A549 (cell line): Measurements from ENCODE around the gene ABCG4. TPM values are rescaled to one million over a fixed set of nuclear protein-coding genes. Genes with fewer than 3 reads are reported as not detected.

Experiments used
- ATAC-seq, 2 experiments: fragments of 200-7000 bp in 1 of 2; fragments of >200 bp in 1 of 2; cut with Nextera tagmentation in 1 of 2; cut with Tn5 transposase in 1 of 2; 3 replicates each; pipeline versions ENCODE4 v1.8.0 to v1.9.1; 2018 to 2020; ENCODE audit warnings: mild to moderate bottlenecking in 1 of 2, moderate library complexity in 1 of 2
- CTCF ChIA-PET: fragments of 300-600 bp; sonication (Branson Sonifier 250); formaldehyde crosslinking; extraction: SDS; loops from one replicate; lab custom pipeline; 2021; ENCODE audit warnings: antibody characterized with exemption, inconsistent platforms; lab: Yijun Ruan, JAX
- POLR2A ChIA-PET: fragments of 350-600 bp; formaldehyde crosslinking; extraction: SDS; loops from one replicate; lab custom pipeline; 2021; ENCODE audit warnings: antibody characterized with exemption, inconsistent platforms; lab: Yijun Ruan, JAX
- DNase-seq, 2 experiments: peaks; one replicate each; pipeline versions ENCODE4 v3.0.0 to v3.0.0-alpha.2; 2011 to 2016; ENCODE audit warnings: low read depth in 1 of 2, low spot score in 1 of 2
- FAIRE-seq: peaks from 2 replicates; lab custom pipeline; 2011; peaks lifted over from hg19 to GRCh38; lab: Jason Lieb, UNC
- H3K27ac ChIP-seq, 2 experiments: fragments of >200 bp; sonication (Bioruptor Twin); formaldehyde crosslinking; 3 replicates each; pipeline ENCODE4 v1.5.1; 2016 to 2017
- H3K4me1 ChIP-seq: fragments of >200 bp; sonication (Bioruptor Twin); formaldehyde crosslinking; 3 replicates; pipeline ENCODE4 v1.6.1; 2016
- H3K4me2 ChIP-seq: fragments of >200 bp; sonication (Bioruptor Twin); formaldehyde crosslinking; 3 replicates; pipeline ENCODE4 v1.6.1; 2016
- H3K4me3 ChIP-seq: fragments of >200 bp; sonication (Bioruptor Twin); formaldehyde crosslinking; 3 replicates; pipeline ENCODE4 v1.5.1; 2016
- H3K9me3 ChIP-seq: fragments of >200 bp; sonication (Bioruptor Twin); formaldehyde crosslinking; 3 replicates; pipeline ENCODE4 v1.6.1; 2016
- BHLHE40 ChIP-seq: IDR thresholded peaks from 2 replicates; pipeline ENCODE4 v1.6.1; 2012; ENCODE audit warnings: low read depth, low read length, inconsistent platforms
- CBX8 ChIP-seq: fragments of 200-600 bp; sonication (generic); IDR thresholded peaks from 2 replicates; pipeline ENCODE4 v1.6.1; 2016
- CEBPB ChIP-seq, 2 experiments: fragments of >200 bp in 1 of 2; sonication (Bioruptor Twin) in 1 of 2; formaldehyde crosslinking in 1 of 2; IDR thresholded peaks; 2 replicates each; pipeline ENCODE4 v1.6.1; 2012 to 2016
- CHD2 ChIP-seq: fragments of 150-350 bp; IDR thresholded peaks from 2 replicates; pipeline ENCODE4 v1.6.1; 2014; ENCODE audit warnings: low read length; ENCODE audit not compliant: partially characterized antibody
- CHD4 ChIP-seq: fragments of 200-600 bp; sonication (generic); IDR thresholded peaks from 2 replicates; pipeline ENCODE4 v1.6.1; 2016; ENCODE audit warnings: antibody characterized with exemption, mild to moderate bottlenecking, borderline replicate concordance
- EHF ChIP-seq: fragments of 250-450 bp; sonication (Bioruptor Pico); IDR thresholded peaks from 2 replicates; pipeline ENCODE4 v1.5.0; 2020; ENCODE audit warnings: mild to moderate bottlenecking
- EHMT2 ChIP-seq: fragments of 200-600 bp; sonication (generic); IDR thresholded peaks from 2 replicates; pipeline ENCODE4 v1.6.1; 2016; ENCODE audit warnings: antibody characterized with exemption, low read depth, mild to moderate bottlenecking, moderate library complexity
- FOSL2 ChIP-seq, 2 experiments: fragments of 450-650 bp in 1 of 2; fragments of >200 bp in 1 of 2; sonication (Bioruptor Twin) in 1 of 2; formaldehyde crosslinking; IDR thresholded peaks; 2 replicates each; pipeline versions ENCODE4 v1.5.0 to v1.6.1; 2016 to 2020; ENCODE audit warnings: mild to moderate bottlenecking in 1 of 2, moderate library complexity in 1 of 2
- HEYL ChIP-seq: fragments of 250-450 bp; sonication (Bioruptor Pico); IDR thresholded peaks from 2 replicates; pipeline ENCODE4 v1.8.0; 2021; ENCODE audit warnings: mild to moderate bottlenecking, moderate library complexity
- HOXB13 ChIP-seq: fragments of 250-450 bp; sonication (Bioruptor Pico); IDR thresholded peaks from 2 replicates; pipeline ENCODE4 v1.5.0; 2020; ENCODE audit warnings: low read depth, mild to moderate bottlenecking, moderate library complexity
- JUNB ChIP-seq: fragments of >200 bp; sonication (Bioruptor Twin); formaldehyde crosslinking; IDR thresholded peaks from 2 replicates; pipeline ENCODE4 v1.6.1; 2016
- KDM1A ChIP-seq: fragments of 200-600 bp; sonication (generic); IDR thresholded peaks from 2 replicates; pipeline ENCODE4 v1.6.1; 2016; ENCODE audit warnings: low read depth, mild to moderate bottlenecking
- MAFK ChIP-seq: fragments of 450-650 bp; IDR thresholded peaks from 2 replicates; pipeline ENCODE4 v1.6.1; 2014; ENCODE audit not compliant: partially characterized antibody
- MAZ ChIP-seq: fragments of 150-350 bp; IDR thresholded peaks from 2 replicates; pipeline ENCODE4 v1.6.1; 2014; ENCODE audit warnings: antibody characterized with exemption, low read depth, low read length, borderline replicate concordance
- MYC ChIP-seq: IDR thresholded peaks from 2 replicates; pipeline ENCODE4 v1.6.1; 2012; ENCODE audit warnings: mild to moderate bottlenecking, inconsistent platforms, low read length, improper control_type of control experiment, borderline replicate concordance
- NFE2L2 ChIP-seq: fragments of 150-350 bp; conservative IDR thresholded peaks from 2 replicates; pipeline ENCODE4 v1.6.1; 2014; ENCODE audit warnings: low read length
- NPAS2 ChIP-seq: fragments of 250-450 bp; sonication (Bioruptor Pico); IDR thresholded peaks from 2 replicates; pipeline ENCODE4 v1.8.0; 2022; ENCODE audit warnings: mild to moderate bottlenecking, moderate library complexity, borderline replicate concordance
- POLR2AphosphoS2 ChIP-seq: conservative IDR thresholded peaks from 2 replicates; pipeline ENCODE4 v1.6.1; 2012; ENCODE audit warnings: low read length, improper control_type of control experiment, inconsistent platforms
- RARB ChIP-seq: fragments of 250-450 bp; sonication (Bioruptor Pico); IDR thresholded peaks from 2 replicates; pipeline ENCODE4 v1.8.0; 2021; ENCODE audit warnings: mild to moderate bottlenecking, moderate library complexity
- RCOR1 ChIP-seq: fragments of 150-350 bp; IDR thresholded peaks from 2 replicates; pipeline ENCODE4 v1.6.1; 2014; ENCODE audit warnings: antibody characterized with exemption, low read length, low read depth
- SREBF2 ChIP-seq: fragments of 450-650 bp; IDR thresholded peaks from 2 replicates; pipeline ENCODE4 v1.6.1; 2014; ENCODE audit warnings: mild to moderate bottlenecking, moderate library complexity
- ZFP36 ChIP-seq: fragments of 450-650 bp; IDR thresholded peaks from 2 replicates; pipeline ENCODE4 v1.6.1; 2014; ENCODE audit warnings: borderline replicate concordance; ENCODE audit not compliant: partially characterized antibody
- ZSCAN20 ChIP-seq: fragments of 250-450 bp; sonication (Bioruptor Pico); IDR thresholded peaks from 2 replicates; pipeline ENCODE4 v1.8.0; 2022; ENCODE audit warnings: mild to moderate bottlenecking, moderate library complexity
- whole genome bisulfite sequencing: methylation state at CpG from one replicate; pipeline ENCODE4 v1.1.6; 2017; ENCODE audit errors: missing lambda C conversion rate; 5-methylcytosine and 5-hydroxymethylcytosine counted together
- polyA plus RNA-seq, 4 experiments: library from polyadenylated mRNA; depleted of rRNA in 3 of 4; stranded (reverse); fragments of >200 nt; fragmentation: RNase III in 1 of 4; extraction: RNeasy Plus Mini Kit Qiagen cat#74134 plus additional on column Dnase treatment in 1 of 4; gene quantifications; 2 replicates in 3 of 4; 3 replicates in 1 of 4; pipeline ENCODE4 v1.2.3, GENCODE V29; 2011 to 2017
- TF ChIP-seq, protein P1 (sequence below): fragments of >200 bp; sonication (Bioruptor Twin); formaldehyde crosslinking; IDR thresholded peaks from 3 replicates; pipeline ENCODE4 v1.5.1; 2016
- TF ChIP-seq, protein P2 (sequence below): fragments of >200 bp; sonication (Bioruptor Twin); formaldehyde crosslinking; IDR thresholded peaks from 3 replicates; pipeline ENCODE4 v1.6.1; 2016
- TF ChIP-seq, protein P3 (sequence below): fragments of 200-600 bp; sonication (generic); IDR thresholded peaks from 2 replicates; pipeline ENCODE4 v1.6.1; 2016; ENCODE audit warnings: antibody characterized with exemption, mild to moderate bottlenecking, moderate library complexity

The ABCG4 gene
- polyA plus RNA-seq, 2 of the 4 experiments (the other 2 are of a cell fraction), result 0.10 to 0.44 TPM

DNA sequence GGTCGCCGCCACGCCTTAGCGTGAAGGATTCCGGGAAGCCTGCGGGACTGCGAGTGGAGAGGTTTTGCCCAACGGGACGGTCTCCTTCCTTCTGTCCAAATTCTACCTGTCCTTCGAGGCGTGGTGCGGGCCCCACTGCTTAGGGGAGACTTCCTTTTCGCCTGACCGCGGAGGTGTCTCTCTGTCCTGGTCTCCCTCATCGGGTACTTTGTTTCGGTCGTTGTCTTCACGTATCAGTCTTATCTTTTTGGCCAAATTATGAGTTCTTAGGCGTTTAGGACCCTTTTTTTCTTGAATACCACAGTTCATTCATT lies 27.1 kb upstream of the ABCG4 start:
- DNase-seq (no peak), FAIRE-seq (no peak), ATAC-seq (no peak; a peak in 1 of 6 replicates)
- Histone ChIP-seq H3K4me1 (peaks cover 10% of the 10 kb centered on the region; the same call in 1 of the 3 replicates), H3K4me2 (peak overlapping the region; percentile 98), H3K4me3 (peak overlapping the region; percentile 94), H3K9me3 (no peaks in the 10 kb centered on the region), H3K27ac (peak overlapping the region; percentile 80 to 86)
- CTCF ChIA-PET, result interaction anchor here (1.1 to 2.1 kb wide), 3 partner anchors 9 to 19 kb away, joined by 3 to 7 read pairs (median 4); no protein-coding TSS in a partner anchor
- TF ChIP-seq MAFK, result no peak
- TF ChIP-seq ZFP36, result no peak
- no peak for TF ChIP-seq EHF (CRISPR knock-in tag)
- TF ChIP-seq FOSL2 (IDR thresholded peaks at IDR 0.05), result no peak
- TF ChIP-seq FOSL2 (CRISPR knock-in tag; IDR thresholded peaks at IDR 0.05), result no peak
- no peak for TF ChIP-seq BHLHE40
- no peak for TF ChIP-seq ZSCAN20
- TF ChIP-seq POLR2AphosphoS2, result no peak
- no peak for TF ChIP-seq JUNB
- no peak for TF ChIP-seq EHMT2
- TF ChIP-seq MYC, result no peak
- TF ChIP-seq CHD2, result no peak
- TF ChIP-seq MAZ, result no peak
- TF ChIP-seq HEYL (CRISPR knock-in tag), result no peak
- no peak for TF ChIP-seq SREBF2
- TF ChIP-seq CEBPB (IDR thresholded peaks at IDR 0.05), result no peak
- no peak for TF ChIP-seq RARB (CRISPR knock-in tag)
- no peak for TF ChIP-seq NPAS2 (CRISPR knock-in tag)
- no peak for TF ChIP-seq HOXB13
- POLR2A ChIA-PET, result interaction anchor here (0.6 to 2.4 kb wide), 9 partner anchors 10 to 218 kb away, joined by 3 to 17 read pairs (median 5); partner anchors contain the start of genes C2CD2L, DPAGT1 and NLRX1
- 1% methylated on average over 13 of the region's 20 CpGs for WGBS

DNA sequence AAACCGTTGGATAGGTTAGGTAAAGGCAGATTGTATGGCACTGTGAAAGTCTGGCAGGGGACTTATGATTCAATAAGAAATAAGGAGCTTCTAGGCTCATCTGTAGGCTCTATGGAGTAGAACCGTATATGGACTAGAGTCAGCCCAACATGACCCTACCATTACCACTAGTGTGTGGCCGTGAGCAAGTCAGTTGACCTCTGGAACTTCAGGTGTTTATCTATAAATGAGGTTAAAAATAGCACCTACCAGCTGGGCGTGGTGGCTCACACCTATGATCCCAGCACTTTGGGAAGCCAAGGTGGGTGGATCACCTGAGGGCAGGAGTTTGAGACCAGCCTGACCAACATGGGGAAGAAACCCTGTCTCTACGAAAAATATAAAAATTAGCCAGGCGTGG lies 23.0 kb upstream of the ABCG4 start:
- ChIA-PET CTCF (interaction anchor here (0.9 to 1.0 kb wide), 2 partner anchors 9 to 14 kb away, joined by 3 read pairs; no protein-coding TSS in a partner anchor), POLR2A (no interaction called here)
- no peak overlapping the region for H3K4me2 ChIP-seq
- TF ChIP-seq CBX8 (no peak), CHD4 (no peak), KDM1A (no peak), RCOR1 (no peak), CEBPB (IDR thresholded peaks at IDR 0.05) (no peak), NFE2L2 (no peak), BHLHE40 (no peak), ZFP36 (no peak)
- TF ChIP-seq, protein P1, sequence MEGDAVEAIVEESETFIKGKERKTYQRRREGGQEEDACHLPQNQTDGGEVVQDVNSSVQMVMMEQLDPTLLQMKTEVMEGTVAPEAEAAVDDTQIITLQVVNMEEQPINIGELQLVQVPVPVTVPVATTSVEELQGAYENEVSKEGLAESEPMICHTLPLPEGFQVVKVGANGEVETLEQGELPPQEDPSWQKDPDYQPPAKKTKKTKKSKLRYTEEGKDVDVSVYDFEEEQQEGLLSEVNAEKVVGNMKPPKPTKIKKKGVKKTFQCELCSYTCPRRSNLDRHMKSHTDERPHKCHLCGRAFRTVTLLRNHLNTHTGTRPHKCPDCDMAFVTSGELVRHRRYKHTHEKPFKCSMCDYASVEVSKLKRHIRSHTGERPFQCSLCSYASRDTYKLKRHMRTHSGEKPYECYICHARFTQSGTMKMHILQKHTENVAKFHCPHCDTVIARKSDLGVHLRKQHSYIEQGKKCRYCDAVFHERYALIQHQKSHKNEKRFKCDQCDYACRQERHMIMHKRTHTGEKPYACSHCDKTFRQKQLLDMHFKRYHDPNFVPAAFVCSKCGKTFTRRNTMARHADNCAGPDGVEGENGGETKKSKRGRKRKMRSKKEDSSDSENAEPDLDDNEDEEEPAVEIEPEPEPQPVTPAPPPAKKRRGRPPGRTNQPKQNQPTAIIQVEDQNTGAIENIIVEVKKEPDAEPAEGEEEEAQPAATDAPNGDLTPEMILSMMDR, result no peak
- TF ChIP-seq, protein P2, sequence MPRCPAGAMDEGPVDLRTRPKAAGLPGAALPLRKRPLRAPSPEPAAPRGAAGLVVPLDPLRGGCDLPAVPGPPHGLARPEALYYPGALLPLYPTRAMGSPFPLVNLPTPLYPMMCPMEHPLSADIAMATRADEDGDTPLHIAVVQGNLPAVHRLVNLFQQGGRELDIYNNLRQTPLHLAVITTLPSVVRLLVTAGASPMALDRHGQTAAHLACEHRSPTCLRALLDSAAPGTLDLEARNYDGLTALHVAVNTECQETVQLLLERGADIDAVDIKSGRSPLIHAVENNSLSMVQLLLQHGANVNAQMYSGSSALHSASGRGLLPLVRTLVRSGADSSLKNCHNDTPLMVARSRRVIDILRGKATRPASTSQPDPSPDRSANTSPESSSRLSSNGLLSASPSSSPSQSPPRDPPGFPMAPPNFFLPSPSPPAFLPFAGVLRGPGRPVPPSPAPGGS, result no peak
- TF ChIP-seq, protein P3, sequence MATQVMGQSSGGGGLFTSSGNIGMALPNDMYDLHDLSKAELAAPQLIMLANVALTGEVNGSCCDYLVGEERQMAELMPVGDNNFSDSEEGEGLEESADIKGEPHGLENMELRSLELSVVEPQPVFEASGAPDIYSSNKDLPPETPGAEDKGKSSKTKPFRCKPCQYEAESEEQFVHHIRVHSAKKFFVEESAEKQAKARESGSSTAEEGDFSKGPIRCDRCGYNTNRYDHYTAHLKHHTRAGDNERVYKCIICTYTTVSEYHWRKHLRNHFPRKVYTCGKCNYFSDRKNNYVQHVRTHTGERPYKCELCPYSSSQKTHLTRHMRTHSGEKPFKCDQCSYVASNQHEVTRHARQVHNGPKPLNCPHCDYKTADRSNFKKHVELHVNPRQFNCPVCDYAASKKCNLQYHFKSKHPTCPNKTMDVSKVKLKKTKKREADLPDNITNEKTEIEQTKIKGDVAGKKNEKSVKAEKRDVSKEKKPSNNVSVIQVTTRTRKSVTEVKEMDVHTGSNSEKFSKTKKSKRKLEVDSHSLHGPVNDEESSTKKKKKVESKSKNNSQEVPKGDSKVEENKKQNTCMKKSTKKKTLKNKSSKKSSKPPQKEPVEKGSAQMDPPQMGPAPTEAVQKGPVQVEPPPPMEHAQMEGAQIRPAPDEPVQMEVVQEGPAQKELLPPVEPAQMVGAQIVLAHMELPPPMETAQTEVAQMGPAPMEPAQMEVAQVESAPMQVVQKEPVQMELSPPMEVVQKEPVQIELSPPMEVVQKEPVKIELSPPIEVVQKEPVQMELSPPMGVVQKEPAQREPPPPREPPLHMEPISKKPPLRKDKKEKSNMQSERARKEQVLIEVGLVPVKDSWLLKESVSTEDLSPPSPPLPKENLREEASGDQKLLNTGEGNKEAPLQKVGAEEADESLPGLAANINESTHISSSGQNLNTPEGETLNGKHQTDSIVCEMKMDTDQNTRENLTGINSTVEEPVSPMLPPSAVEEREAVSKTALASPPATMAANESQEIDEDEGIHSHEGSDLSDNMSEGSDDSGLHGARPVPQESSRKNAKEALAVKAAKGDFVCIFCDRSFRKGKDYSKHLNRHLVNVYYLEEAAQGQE, result no peak
- no peak overlapping the region for H3K4me3 ChIP-seq
- H3K9me3 ChIP-seq, result no peaks in the 10 kb centered on the region
- no peak overlapping the region for H3K27ac ChIP-seq
- WGBS, result 87% methylated on average over 6 of the region's 6 CpGs
- H3K4me1 ChIP-seq, result peaks cover 5% of the 10 kb centered on the region; the same call in 1 of the 3 replicates
- no peak for DNase-seq
- ATAC-seq, result no peak
- no peak for FAIRE-seq
